Epithelial cell of proximal tubule (primary cell): ENCODE results near the gene TRABD2B. TPM values are rescaled to one million over a fixed set of nuclear protein-coding genes. Genes with fewer than 3 reads are reported as not detected.

ENCODE experiments used
- DNase-seq: peaks from one replicate; pipeline ENCODE4 v3.0.0-alpha.2; 2011; ENCODE audit warnings: low read depth
- H3K4me3 ChIP-seq: 2 replicates; pipeline ENCODE4 v1.5.1; 2011; ENCODE audit warnings: low read depth, mild to moderate bottlenecking, low read length
- total RNA-seq: library from RNA; depleted of rRNA; stranded (reverse); fragments of >200 nt; gene quantifications from 2 replicates; pipeline ENCODE4 v1.2.3, GENCODE V29; 2015
- TF ChIP-seq, protein P1 (sequence below): conservative IDR thresholded peaks from 2 replicates; pipeline ENCODE4 v1.5.1; 2012; ENCODE audit warnings: low read depth, mild to moderate bottlenecking, low read length

TRABD2B gene
- total RNA-seq, 1 donor from 2014 or later = 0.46 TPM

DNA sequence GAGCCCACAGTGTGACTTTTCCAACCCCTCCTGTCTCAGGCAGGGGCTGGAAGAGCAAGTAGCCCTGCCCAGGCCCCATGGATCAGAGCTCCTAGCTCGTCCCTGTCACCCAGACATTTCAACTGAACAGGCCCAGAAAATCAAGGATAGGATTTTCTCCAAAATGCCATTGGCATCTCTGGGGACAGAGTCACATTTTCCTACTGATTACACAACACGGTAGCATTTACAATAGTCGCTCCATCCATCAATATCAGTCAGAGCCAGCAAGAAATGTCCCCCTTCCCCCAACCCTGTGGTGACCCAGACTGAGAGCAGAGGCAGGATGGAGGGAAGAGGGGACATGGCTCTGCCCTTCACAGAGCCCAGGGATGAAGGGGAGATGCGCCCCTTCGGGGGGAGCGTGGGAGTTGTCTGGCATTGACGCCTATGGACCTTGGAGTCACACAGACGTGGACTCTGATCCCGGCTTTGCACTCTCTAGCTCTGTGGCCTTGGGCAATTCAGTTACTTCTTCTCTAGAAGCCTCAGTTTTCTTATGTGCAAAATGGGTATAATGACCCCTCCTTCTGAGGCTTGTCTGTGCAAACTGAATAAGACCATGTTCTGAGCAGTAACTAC lies 283.7 kb downstream of the TRABD2B start:
- DNase-seq = no peak
- TF ChIP-seq, protein P1, sequence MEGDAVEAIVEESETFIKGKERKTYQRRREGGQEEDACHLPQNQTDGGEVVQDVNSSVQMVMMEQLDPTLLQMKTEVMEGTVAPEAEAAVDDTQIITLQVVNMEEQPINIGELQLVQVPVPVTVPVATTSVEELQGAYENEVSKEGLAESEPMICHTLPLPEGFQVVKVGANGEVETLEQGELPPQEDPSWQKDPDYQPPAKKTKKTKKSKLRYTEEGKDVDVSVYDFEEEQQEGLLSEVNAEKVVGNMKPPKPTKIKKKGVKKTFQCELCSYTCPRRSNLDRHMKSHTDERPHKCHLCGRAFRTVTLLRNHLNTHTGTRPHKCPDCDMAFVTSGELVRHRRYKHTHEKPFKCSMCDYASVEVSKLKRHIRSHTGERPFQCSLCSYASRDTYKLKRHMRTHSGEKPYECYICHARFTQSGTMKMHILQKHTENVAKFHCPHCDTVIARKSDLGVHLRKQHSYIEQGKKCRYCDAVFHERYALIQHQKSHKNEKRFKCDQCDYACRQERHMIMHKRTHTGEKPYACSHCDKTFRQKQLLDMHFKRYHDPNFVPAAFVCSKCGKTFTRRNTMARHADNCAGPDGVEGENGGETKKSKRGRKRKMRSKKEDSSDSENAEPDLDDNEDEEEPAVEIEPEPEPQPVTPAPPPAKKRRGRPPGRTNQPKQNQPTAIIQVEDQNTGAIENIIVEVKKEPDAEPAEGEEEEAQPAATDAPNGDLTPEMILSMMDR = no peak

DNA sequence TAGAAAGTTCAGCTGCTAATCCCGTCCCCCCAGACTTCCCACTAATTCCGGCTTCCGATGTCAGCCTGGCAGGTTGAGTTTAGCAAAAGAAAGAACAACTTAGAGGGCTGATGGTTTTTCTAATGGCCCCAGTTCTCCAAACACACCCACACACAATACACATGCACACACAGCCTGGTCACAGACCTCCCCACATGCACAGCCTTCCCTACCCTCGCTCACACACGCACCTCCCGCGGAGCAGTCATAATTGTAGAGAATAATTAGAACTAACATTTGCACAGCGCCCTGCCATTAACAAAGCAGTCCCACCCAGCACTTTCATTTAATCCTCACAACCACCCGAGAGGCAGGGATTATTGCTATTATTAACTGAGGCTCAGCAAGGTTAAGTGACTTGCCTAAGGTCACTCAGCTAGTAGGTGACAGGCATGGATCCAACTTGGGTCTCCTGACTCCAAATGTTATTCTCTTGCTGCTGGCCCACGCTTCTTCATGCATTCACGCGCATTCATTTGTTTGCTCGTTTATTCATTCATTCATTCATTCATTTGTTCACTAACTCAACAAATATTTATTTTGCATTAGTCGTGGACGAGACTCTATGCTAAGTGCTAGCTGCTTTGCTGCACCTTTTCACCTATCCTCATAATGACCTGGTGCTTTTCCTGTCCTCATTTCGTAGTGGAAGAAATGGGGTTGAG lies 284.4 kb downstream of the TRABD2B start:
- TF ChIP-seq, protein P1 = no peak
- no peak for DNase-seq
- no peak overlapping the region for H3K4me3 ChIP-seq

More for the DNA sequence above, 283.7 kb downstream of the TRABD2B start:
- no peak overlapping the region for H3K4me3 ChIP-seq

DNA sequence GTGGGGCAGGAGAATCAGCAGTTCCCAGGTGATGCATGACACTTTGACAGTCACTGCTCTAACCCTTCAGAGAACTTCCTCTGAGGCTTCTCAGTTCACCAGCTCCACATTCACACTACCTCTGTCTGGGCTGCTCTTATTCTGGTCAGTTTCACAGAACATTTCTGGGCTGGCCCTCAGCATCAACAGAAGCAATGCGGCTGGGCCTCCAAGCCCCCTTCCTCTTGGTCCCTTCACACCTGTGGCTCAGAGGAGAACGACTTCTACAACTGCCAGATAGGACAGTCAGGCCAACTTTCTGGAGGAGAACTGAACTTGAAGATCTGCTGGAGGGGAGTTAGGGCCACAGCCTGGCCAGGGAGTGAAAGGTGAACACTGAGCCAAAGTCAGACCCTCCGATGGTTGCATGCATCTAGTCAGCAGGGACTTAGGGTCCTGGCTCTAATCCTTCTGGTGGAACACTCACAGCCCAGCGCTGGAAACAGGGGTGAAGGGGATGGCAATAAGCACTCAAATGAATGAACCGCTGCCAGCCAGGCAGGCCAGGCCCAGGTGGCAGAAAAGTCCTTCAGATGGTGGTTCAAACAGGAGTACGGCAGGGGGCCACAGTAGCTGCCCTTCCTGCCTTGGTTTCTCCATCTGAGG lies 285.2 kb downstream of the TRABD2B start:
- TF ChIP-seq, protein P1 = no peak
- no peak overlapping the region for H3K4me3 ChIP-seq
- no peak for DNase-seq

DNA sequence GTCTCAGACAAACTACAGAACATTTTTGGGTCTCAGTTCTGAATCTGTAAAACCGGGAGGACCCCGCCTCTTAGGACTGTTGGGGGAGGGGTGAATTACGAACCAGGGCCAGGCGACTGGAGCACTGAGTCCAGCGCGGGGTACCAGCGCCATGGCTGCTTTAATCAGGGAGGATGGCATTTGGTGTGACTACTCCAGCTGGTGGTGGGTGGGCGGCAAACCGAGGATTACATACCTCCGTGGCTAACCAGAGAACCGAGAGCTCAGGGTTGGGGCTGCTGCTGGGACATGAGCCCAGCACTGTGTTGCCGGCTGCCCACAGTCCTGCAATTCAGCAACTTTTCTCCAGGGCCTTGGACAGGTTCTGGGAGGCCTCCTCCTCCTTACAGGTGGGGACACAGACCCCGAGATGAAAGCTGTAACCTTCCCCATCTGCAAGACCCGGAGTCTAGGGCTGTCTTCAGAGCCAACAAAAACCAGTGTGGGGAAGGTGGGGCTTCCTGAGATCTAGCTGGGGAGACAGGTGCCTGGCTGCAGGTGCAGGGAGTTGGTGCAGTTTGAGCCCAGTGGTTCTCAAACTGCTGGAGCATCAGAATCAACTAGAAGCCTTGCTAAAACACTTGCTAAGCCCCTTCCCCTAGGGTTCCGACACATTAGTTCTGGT lies 285.9 kb downstream of the TRABD2B start:
- TF ChIP-seq, protein P1 = no peak
- H3K4me3 ChIP-seq = no peak overlapping the region

More for the DNA sequence above, 285.9 kb downstream of the TRABD2B start:
- no peak for DNase-seq

Other genes starting within 250 kb of the TRABD2B start
- not detected in 2 replicates for gene SLC5A9, start 225.3 kb upstream of the TRABD2B start, total RNA-seq